H1 (cell line): ENCODE measurements around the gene CABP2. TPM values are rescaled to one million over a fixed set of nuclear protein-coding genes. Genes with fewer than 3 reads are reported as not detected.

Experiments used
- CTCF ChIA-PET: fragments of 300-600 bp; sonication (Branson Sonifier 250); formaldehyde crosslinking; loops from one replicate; lab custom pipeline; 2021; ENCODE audit not compliant: partially characterized antibody; lab: Charles Lee
- POLR2A ChIA-PET: fragments of 300-600 bp; sonication (Branson Sonifier 250); formaldehyde crosslinking; loops from one replicate; lab custom pipeline; 2021; ENCODE audit warnings: inconsistent platforms; ENCODE audit not compliant: partially characterized antibody; lab: Charles Lee
- DNase-seq, 2 experiments: peaks; one replicate each; pipeline versions ENCODE4 v3.0.0 to v3.0.0-alpha.2; 2010 to 2022; ENCODE audit warnings: low spot score in 2 of 2, low read depth in 1 of 2, mixed read lengths in 1 of 2
- FAIRE-seq: peaks from 2 replicates; lab custom pipeline; 2011; peaks lifted over from hg19 to GRCh38; lab: Jason Lieb, UNC
- H2AFZ ChIP-seq: 2 replicates; pipeline ENCODE4 v1.8.1; 2012; ENCODE audit warnings: low read length, inconsistent platforms
- H2AK5ac ChIP-seq: 2 replicates; pipeline ENCODE4 v1.6.1; 2013; ENCODE audit warnings: low read depth, low read length
- H2BK120ac ChIP-seq: replicated peaks from 2 replicates; pipeline ENCODE3; 2013; ENCODE audit warnings: low read depth, low read length, inconsistent platforms
- H2BK12ac ChIP-seq: 2 replicates; pipeline ENCODE4 v1.6.1; 2013; ENCODE audit warnings: low read depth, low read length
- H2BK15ac ChIP-seq: 2 replicates; pipeline ENCODE4 v1.6.1; 2013; ENCODE audit warnings: low read length
- H2BK20ac ChIP-seq: 2 replicates; pipeline ENCODE4 v1.6.1; 2013; ENCODE audit warnings: low read length
- H2BK5ac ChIP-seq: 2 replicates; pipeline ENCODE4 v1.6.1; 2013; ENCODE audit warnings: low read depth, low read length
- H3K14ac ChIP-seq: 2 replicates; pipeline ENCODE4 v1.6.1; 2013; ENCODE audit warnings: inconsistent platforms; ENCODE audit not compliant: insufficient read length
- H3K18ac ChIP-seq: 2 replicates; pipeline ENCODE4 v1.6.1; 2013; ENCODE audit warnings: low read length; ENCODE audit errors: extremely low read depth
- H3K23ac ChIP-seq: 2 replicates; pipeline ENCODE4 v1.6.1; 2013; ENCODE audit warnings: inconsistent platforms; ENCODE audit not compliant: insufficient read length
- H3K23me2 ChIP-seq: 2 replicates; pipeline ENCODE4 v1.6.1; 2013; ENCODE audit warnings: low read depth, low read length
- H3K27ac ChIP-seq: 2 replicates; pipeline ENCODE4 v1.6.1; 2011; ENCODE audit warnings: low read depth, low read length, inconsistent platforms
- H3K27me3 ChIP-seq, 4 experiments: replicated peaks in 1 of 4; 1 replicate in 1 of 4; 2 replicates in 3 of 4; pipeline versions ENCODE4 v1.6.1 to v1.8.1; 2011 to 2013; ENCODE audit warnings: low read length in 3 of 4, mild to moderate bottlenecking in 3 of 4, inconsistent platforms in 2 of 4, mixed read lengths in 2 of 4, moderate library complexity in 1 of 4; ENCODE audit not compliant: control insufficient read depth in 3 of 4, insufficient read depth in 3 of 4; ENCODE audit errors: extremely low read depth in 1 of 4
- H3K36me3 ChIP-seq, 4 experiments: 2 replicates each; pipeline versions ENCODE4 v1.6.1 to v1.8.1; 2011 to 2013; ENCODE audit warnings: mild to moderate bottlenecking in 4 of 4, low read length in 3 of 4, moderate library complexity in 2 of 4, control low read depth in 1 of 4, inconsistent platforms in 1 of 4; ENCODE audit not compliant: insufficient read depth in 4 of 4, control insufficient read depth in 2 of 4
- H3K4ac ChIP-seq: replicated peaks from 2 replicates; pipeline ENCODE3; 2013; ENCODE audit warnings: low read length, low read depth, mixed read lengths, inconsistent platforms; ENCODE audit not compliant: insufficient read length
- H3K4me1 ChIP-seq, 4 experiments: replicated peaks in 1 of 4; 1 replicate in 1 of 4; 2 replicates in 3 of 4; pipeline versions ENCODE4 v1.6.1 to v1.8.1; 2011 to 2013; ENCODE audit warnings: low read length in 3 of 4, inconsistent platforms in 2 of 4, mixed read lengths in 1 of 4; ENCODE audit not compliant: insufficient read depth in 4 of 4, control insufficient read depth in 3 of 4
- H3K4me2 ChIP-seq, 2 experiments: 2 replicates each; pipeline versions ENCODE4 v1.6.1 to v1.8.1; 2011 to 2013; ENCODE audit warnings: low read depth in 2 of 2, low read length in 2 of 2, control low read depth in 1 of 2, inconsistent platforms in 1 of 2, mild to moderate bottlenecking in 1 of 2; ENCODE audit not compliant: insufficient read depth in 1 of 2
- H3K4me3 ChIP-seq, 4 experiments: fragments of 200-600, 300-600 bp in 1 of 4; sonication (generic), shearing (Covaris generic), sonication (Bioruptor Twin) in 1 of 4; 2 replicates each; pipeline versions ENCODE4 v1.5.1 to v1.8.1; 2011 to 2016; ENCODE audit warnings: low read length in 4 of 4, low read depth in 3 of 4, control low read depth in 2 of 4, inconsistent platforms in 2 of 4, mild to moderate bottlenecking in 2 of 4, mixed read lengths in 1 of 4, moderate library complexity in 1 of 4; ENCODE audit not compliant: insufficient read depth in 2 of 4; ENCODE audit errors: extremely low read depth in 1 of 4
- H3K56ac ChIP-seq: replicated peaks from 2 replicates; pipeline ENCODE3; 2013; ENCODE audit warnings: low read depth, mild to moderate bottlenecking, mixed read lengths, low read length, inconsistent platforms; ENCODE audit not compliant: insufficient read length
- H3K79me1 ChIP-seq: 2 replicates; pipeline ENCODE4 v1.6.1; 2013; ENCODE audit warnings: low read depth, low read length, control low read depth
- H3K79me2 ChIP-seq, 2 experiments: 2 replicates each; pipeline versions ENCODE4 v1.6.1 to v1.8.1; 2012 to 2013; ENCODE audit warnings: low read length in 2 of 2, mild to moderate bottlenecking in 2 of 2, inconsistent platforms in 1 of 2; ENCODE audit not compliant: insufficient read depth in 2 of 2, control insufficient read depth in 1 of 2
- H3K9ac ChIP-seq, 4 experiments: replicated peaks in 1 of 4; 1 replicate in 1 of 4; 2 replicates in 3 of 4; pipeline versions ENCODE4 v1.6.1 to v1.8.1; 2011 to 2013; ENCODE audit warnings: low read depth in 3 of 4, low read length in 3 of 4, control low read depth in 2 of 4, mild to moderate bottlenecking in 2 of 4, moderate library complexity in 2 of 4, inconsistent platforms in 1 of 4; ENCODE audit errors: extremely low read depth in 1 of 4
- H3K9me3 ChIP-seq, 2 experiments: 2 replicates each; pipeline versions ENCODE4 v1.6.1 to v1.8.1; 2012 to 2013; ENCODE audit warnings: mild to moderate bottlenecking in 2 of 2, moderate library complexity in 2 of 2, control low read depth in 1 of 2, inconsistent platforms in 1 of 2, low read depth in 1 of 2, low read length in 1 of 2, mixed read lengths in 1 of 2; ENCODE audit not compliant: insufficient read depth in 2 of 2
- H4K20me1 ChIP-seq, 2 experiments: replicated peaks in 1 of 2; 2 replicates each; pipeline versions ENCODE3 to v1.8.1; 2011 to 2013; ENCODE audit warnings: inconsistent platforms in 2 of 2, low read length in 2 of 2, mild to moderate bottlenecking in 1 of 2; ENCODE audit not compliant: insufficient read depth in 2 of 2, control insufficient read depth in 1 of 2
- H4K5ac ChIP-seq: 2 replicates; pipeline ENCODE4 v1.6.1; 2013; ENCODE audit warnings: low read length, low read depth, mixed read lengths, inconsistent platforms; ENCODE audit not compliant: insufficient read length
- H4K8ac ChIP-seq: 2 replicates; pipeline ENCODE4 v1.8.0; 2013; ENCODE audit warnings: mild to moderate bottlenecking, moderate library complexity, low read length, inconsistent platforms; ENCODE audit not compliant: insufficient read depth; ENCODE audit errors: extremely low read depth
- H4K91ac ChIP-seq: replicated peaks from 2 replicates; pipeline ENCODE3; 2013; ENCODE audit warnings: low read length, mixed read lengths, inconsistent platforms; ENCODE audit not compliant: insufficient read length
- BCL11A ChIP-seq, 2 experiments: IDR thresholded peaks; one replicate each; pipeline ENCODE4 v1.6.1; 2011; ENCODE audit warnings: low read depth in 2 of 2, low read length in 2 of 2, mild to moderate bottlenecking in 2 of 2
- BRCA1 ChIP-seq: IDR thresholded peaks from 2 replicates; pipeline ENCODE4 v1.6.1; 2012; ENCODE audit warnings: low read depth, low read length, improper control_type of control experiment
- CEBPB ChIP-seq: IDR thresholded peaks from 2 replicates; pipeline ENCODE4 v1.6.1; 2012; ENCODE audit warnings: low read depth, low read length
- CHD2 ChIP-seq: IDR thresholded peaks from 2 replicates; pipeline ENCODE4 v1.6.1; 2012; ENCODE audit warnings: low read length, improper control_type of control experiment
- JUND ChIP-seq: IDR thresholded peaks from 2 replicates; pipeline ENCODE4 v1.6.1; 2011; ENCODE audit warnings: mild to moderate bottlenecking, improper control_type of control experiment, low read length
- KDM5A ChIP-seq: fragments of 200-600 bp; IDR thresholded peaks from 2 replicates; pipeline ENCODE4 v1.7.1; 2012; ENCODE audit warnings: mild to moderate bottlenecking, low read length, inconsistent platforms, mixed read lengths
- NRF1 ChIP-seq: IDR thresholded peaks from 2 replicates; pipeline ENCODE4 v1.6.1; 2011; ENCODE audit warnings: mild to moderate bottlenecking, low read depth, low read length, improper control_type of control experiment
- POLR2A ChIP-seq, 2 experiments: IDR thresholded peaks; 1 replicate in 1 of 2; 2 replicates in 1 of 2; pipeline ENCODE4 v1.6.1; 2011; ENCODE audit warnings: low read depth in 2 of 2, low read length in 2 of 2, mild to moderate bottlenecking in 2 of 2; ENCODE audit errors: control extremely low read depth in 1 of 2
- POU5F1 ChIP-seq: IDR thresholded peaks from 2 replicates; pipeline ENCODE4 v1.6.1; 2011; ENCODE audit warnings: low read depth, mild to moderate bottlenecking, low read length, moderate library complexity
- RBBP5 ChIP-seq: IDR thresholded peaks from 2 replicates; pipeline ENCODE4 v1.7.1; 2012; ENCODE audit warnings: low read depth, mild to moderate bottlenecking, inconsistent platforms, low read length, moderate library complexity, borderline replicate concordance
- RFX5 ChIP-seq: IDR thresholded peaks from 2 replicates; pipeline ENCODE4 v1.6.1; 2011; ENCODE audit warnings: low read depth, low read length, improper control_type of control experiment, borderline replicate concordance
- RNF2 ChIP-seq: fragments of 200-900, 300-1000 bp; sonication (generic); IDR thresholded peaks from 2 replicates; pipeline ENCODE4 v1.7.1; 2016; ENCODE audit warnings: borderline replicate concordance, low read depth, mild to moderate bottlenecking, antibody characterized with exemption, low read length; ENCODE audit not compliant: poor library complexity, severe bottlenecking; ENCODE audit errors: missing control alignments
- SIX5 ChIP-seq: IDR thresholded peaks from 2 replicates; pipeline ENCODE4 v1.6.1; 2011; ENCODE audit warnings: mild to moderate bottlenecking, low read depth, low read length
- SRF ChIP-seq: IDR thresholded peaks from 2 replicates; pipeline ENCODE4 v1.6.1; 2011; ENCODE audit warnings: mild to moderate bottlenecking, low read depth, low read length, moderate library complexity
- TAF1 ChIP-seq: IDR thresholded peaks from 2 replicates; pipeline ENCODE4 v1.6.1; 2011; ENCODE audit warnings: mild to moderate bottlenecking, low read depth, low read length
- WGBS, 2 experiments: shearing (Covaris generic) in 1 of 2; methylation state at CpG; one replicate each; pipeline versions ENCODE4 v1.1.6 to v1.1.7; 2013 to 2015; ENCODE audit warnings: low lambda C conversion rate in 2 of 2, mixed read lengths in 2 of 2, inconsistent platforms in 1 of 2, low coverage in 1 of 2, missing lambda C conversion rate in 1 of 2; ENCODE audit not compliant: insufficient replicate concordance in 2 of 2, insufficient coverage in 1 of 2, insufficient read length in 1 of 2; ENCODE audit errors: extremely low coverage in 1 of 2, missing lambda C conversion rate in 1 of 2; 5-methylcytosine and 5-hydroxymethylcytosine counted together
- polyA plus RNA-seq, 7 experiments: library from polyadenylated mRNA; depleted of rRNA in 3 of 7; stranded (reverse) in 5 of 7; unstranded in 2 of 7; fragments of >200 nt in 5 of 7; fragments of 200-250 nt in 2 of 7; gene quantifications; 1 replicate in 5 of 7; 2 replicates in 1 of 7; 4 replicates in 1 of 7; pipeline versions ENCODE4 v1.2.1 to v1.2.3, GENCODE V29; 2011 to 2013; ENCODE audit warnings: missing spikeins in 2 of 7, mixed read lengths in 2 of 7
- total RNA-seq: library from RNA; stranded (reverse); fragmentation: NEBNext Ultra II Directional; extraction: Animal tissue kit (Norgen Biotek cat#: 25700); gene quantifications from 2 replicates; pipeline ENCODE4 v1.2.1, GENCODE V29; 2021

CABP2 gene
- total and polyA plus RNA-seq, 2 of the 8 experiments (the other 6 are each of a cell fraction or from before 2014, with no cell fraction given), result not detected

- Histone ChIP-seq H3K4me3 (no peak overlapping the region), H3K27ac (no peak overlapping the region), H3K27me3 (no peaks in the 10 kb centered on the region), H3K23me2 (no peaks in the 10 kb centered on the region), H3K79me2 (no peaks in the 10 kb centered on the region), H4K8ac (no peak overlapping the region), H4K5ac (no peak overlapping the region), H3K23ac (no peak overlapping the region), H3K9me3 (no peaks in the 10 kb centered on the region), H3K36me3 (no peaks in the 10 kb centered on the region), H4K91ac (no peak overlapping the region), H2BK20ac (no peak overlapping the region), H3K18ac (no peak overlapping the region), H4K20me1 (no peaks in the 10 kb centered on the region), H2BK120ac (no peak overlapping the region), H3K4me2 (no peak overlapping the region), H2AFZ (no peak overlapping the region), H3K9ac (no peak overlapping the region), H3K4ac (no peak overlapping the region), H3K14ac (no peak overlapping the region), H3K4me1 (no peaks in the 10 kb centered on the region), H2AK5ac (no peak overlapping the region), H2BK5ac (no peak overlapping the region), H2BK12ac (no peak overlapping the region), H3K56ac (no peak overlapping the region), H3K79me1 (no peaks in the 10 kb centered on the region), H2BK15ac (no peak overlapping the region)
- ChIA-PET CTCF (interaction anchor here (0.6 to 1.2 kb wide), 2 partner anchors 118 to 247 kb away, joined by 3 to 4 read pairs; partner anchors contain the start of gene PPP1CA), POLR2A (interaction anchor here (1.0 kb wide), 1 partner anchor 21 kb away, joined by 3 read pairs; no protein-coding TSS in a partner anchor)
- DNase-seq (no peak), FAIRE-seq (no peak)
- TF ChIP-seq NRF1 (no peak), SIX5 (no peak), SRF (no peak), RFX5 (no peak), KDM5A (no peak), BCL11A (IDR thresholded peaks at IDR 0.05; ENCODE audit: low read depth in 2 of 2, low read length in 2 of 2) (no peak), RBBP5 (no peak), BRCA1 (no peak), CHD2 (no peak), CEBPB (no peak), POU5F1 (no peak), JUND (no peak), POLR2A (IDR thresholded peaks at IDR 0.05; ENCODE audit: control extremely low read depth in 1 of 2, low read depth in 2 of 2, low read length in 2 of 2) (no peak), RNF2 (no peak), TAF1 (no peak)
- WGBS, 2 experiments, result 93% methylated on average over 25 of the region's 32 CpGs; no CpG with 5 or more reads in 1 of the 2 experiments
Observed at GRCh38 chr11:67519726-67520125, 3.5 kb downstream of the CABP2 start.
